ENCODE data around the gene TINCR. TPM values are rescaled to one million over a fixed set of nuclear protein-coding genes. Genes with fewer than 3 reads are reported as not detected.

TINCR gene
- total and polyA plus RNA-seq, 4 donors, result 0.05 to 0.08 TPM; not detected in 2

- TF ChIP-seq GABPA (IDR thresholded peaks at IDR 0.05 in 1 of 2, conservative IDR thresholded peaks at IDR 0.05 in 1 of 2) (no peak), TAF1 (conservative IDR thresholded peaks at IDR 0.05) (no peak), EGR1 (IDR thresholded peaks at IDR 0.05; ENCODE audit: low read depth in 2 of 2) (no peak), JUND (IDR thresholded peaks at IDR 0.05) (no peak), FOXA2 (IDR thresholded peaks at IDR 0.05) (no peak), FOXA1 (IDR thresholded peaks at IDR 0.05) (no peak), NR2F2 (IDR thresholded peaks at IDR 0.05) (no peak), RXRA (IDR thresholded peaks at IDR 0.05) (no peak), HNF4G (IDR thresholded peaks at IDR 0.05) (no peak), RAD21 (IDR thresholded peaks at IDR 0.05) (no peak), YY1 (IDR thresholded peaks at IDR 0.05) (no peak), SP1 (IDR thresholded peaks at IDR 0.05) (no peak), REST (IDR thresholded peaks at IDR 0.05) (no peak), HNF4A (conservative IDR thresholded peaks at IDR 0.05) (no peak)
- TF ChIP-seq, protein P1, sequence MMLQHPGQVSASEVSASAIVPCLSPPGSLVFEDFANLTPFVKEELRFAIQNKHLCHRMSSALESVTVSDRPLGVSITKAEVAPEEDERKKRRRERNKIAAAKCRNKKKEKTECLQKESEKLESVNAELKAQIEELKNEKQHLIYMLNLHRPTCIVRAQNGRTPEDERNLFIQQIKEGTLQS (IDR thresholded peaks at IDR 0.05), result no peak
- TF ChIP-seq, protein P2, sequence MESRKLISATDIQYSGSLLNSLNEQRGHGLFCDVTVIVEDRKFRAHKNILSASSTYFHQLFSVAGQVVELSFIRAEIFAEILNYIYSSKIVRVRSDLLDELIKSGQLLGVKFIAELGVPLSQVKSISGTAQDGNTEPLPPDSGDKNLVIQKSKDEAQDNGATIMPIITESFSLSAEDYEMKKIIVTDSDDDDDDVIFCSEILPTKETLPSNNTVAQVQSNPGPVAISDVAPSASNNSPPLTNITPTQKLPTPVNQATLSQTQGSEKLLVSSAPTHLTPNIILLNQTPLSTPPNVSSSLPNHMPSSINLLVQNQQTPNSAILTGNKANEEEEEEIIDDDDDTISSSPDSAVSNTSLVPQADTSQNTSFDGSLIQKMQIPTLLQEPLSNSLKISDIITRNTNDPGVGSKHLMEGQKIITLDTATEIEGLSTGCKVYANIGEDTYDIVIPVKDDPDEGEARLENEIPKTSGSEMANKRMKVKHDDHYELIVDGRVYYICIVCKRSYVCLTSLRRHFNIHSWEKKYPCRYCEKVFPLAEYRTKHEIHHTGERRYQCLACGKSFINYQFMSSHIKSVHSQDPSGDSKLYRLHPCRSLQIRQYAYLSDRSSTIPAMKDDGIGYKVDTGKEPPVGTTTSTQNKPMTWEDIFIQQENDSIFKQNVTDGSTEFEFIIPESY (IDR thresholded peaks at IDR 0.05), result no peak
- TF ChIP-seq, protein P3, sequence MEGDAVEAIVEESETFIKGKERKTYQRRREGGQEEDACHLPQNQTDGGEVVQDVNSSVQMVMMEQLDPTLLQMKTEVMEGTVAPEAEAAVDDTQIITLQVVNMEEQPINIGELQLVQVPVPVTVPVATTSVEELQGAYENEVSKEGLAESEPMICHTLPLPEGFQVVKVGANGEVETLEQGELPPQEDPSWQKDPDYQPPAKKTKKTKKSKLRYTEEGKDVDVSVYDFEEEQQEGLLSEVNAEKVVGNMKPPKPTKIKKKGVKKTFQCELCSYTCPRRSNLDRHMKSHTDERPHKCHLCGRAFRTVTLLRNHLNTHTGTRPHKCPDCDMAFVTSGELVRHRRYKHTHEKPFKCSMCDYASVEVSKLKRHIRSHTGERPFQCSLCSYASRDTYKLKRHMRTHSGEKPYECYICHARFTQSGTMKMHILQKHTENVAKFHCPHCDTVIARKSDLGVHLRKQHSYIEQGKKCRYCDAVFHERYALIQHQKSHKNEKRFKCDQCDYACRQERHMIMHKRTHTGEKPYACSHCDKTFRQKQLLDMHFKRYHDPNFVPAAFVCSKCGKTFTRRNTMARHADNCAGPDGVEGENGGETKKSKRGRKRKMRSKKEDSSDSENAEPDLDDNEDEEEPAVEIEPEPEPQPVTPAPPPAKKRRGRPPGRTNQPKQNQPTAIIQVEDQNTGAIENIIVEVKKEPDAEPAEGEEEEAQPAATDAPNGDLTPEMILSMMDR (IDR thresholded peaks at IDR 0.05; ENCODE audit: low read depth, low read length, missing input control), result no peak
- TF ChIP-seq, protein P4, sequence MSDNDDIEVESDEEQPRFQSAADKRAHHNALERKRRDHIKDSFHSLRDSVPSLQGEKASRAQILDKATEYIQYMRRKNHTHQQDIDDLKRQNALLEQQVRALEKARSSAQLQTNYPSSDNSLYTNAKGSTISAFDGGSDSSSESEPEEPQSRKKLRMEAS (IDR thresholded peaks at IDR 0.05), result no peak
- peaks cover 36 to 84% (median 77%) of the 10 kb centered on the region in 4 donors for H3K36me3 ChIP-seq (ENCODE audit: control insufficient read depth in 4 of 4, insufficient read depth in 3 of 4, low read depth in 1 of 4, low read length in 3 of 4)
- H3K27me3 ChIP-seq (ENCODE audit: control insufficient read depth in 4 of 4, insufficient read depth in 4 of 4, low read length in 3 of 4), result no peaks in the 10 kb centered on the region
- no peak overlapping the region for H3K4me3 ChIP-seq (ENCODE audit: low read depth in 1 of 3, low read length in 3 of 3)
- no peaks in the 10 kb centered on the region for H3K4me1 ChIP-seq (ENCODE audit: control insufficient read depth in 4 of 4, insufficient read depth in 4 of 4, low read length in 3 of 4)
- WGBS, result 91% methylated on average over 10 of the region's 10 CpGs
- H3K9me3 ChIP-seq (ENCODE audit: control insufficient read depth in 4 of 4, low read length in 3 of 4), result no peaks in the 10 kb centered on the region
- no peak overlapping the region for H3K9ac ChIP-seq (ENCODE audit: low read depth in 1 of 2, low read length in 2 of 2)
- DNase-seq (ENCODE audit: low spot score), result no peak
- no peak overlapping the region for H3K27ac ChIP-seq (ENCODE audit: low read depth in 1 of 2, low read length in 2 of 2)
Measured at GRCh38 chr19:5608291-5608690, 40.5 kb upstream of the TINCR start.

Measured in liver (tissue), 9 donors.